HFF-Myc (cell line): Measurements from ENCODE around the gene KIF24.

Source experiments
- DNase-seq: peaks from one replicate; pipeline ENCODE4 v3.0.0-alpha.2; 2011; ENCODE audit warnings: low read depth; ENCODE audit errors: extremely low read depth
- H3K4me3 ChIP-seq: replicated peaks from 2 replicates; pipeline ENCODE4 v1.5.1; 2011; ENCODE audit warnings: low read depth, mild to moderate bottlenecking, control low read depth, low read length
- TF ChIP-seq, protein P1 (sequence below): IDR thresholded peaks from 2 replicates; pipeline ENCODE4 v1.5.1; 2012; ENCODE audit warnings: mild to moderate bottlenecking, low read depth, low read length, control low read depth; ENCODE audit errors: missing control alignments

KIF24 gene

GRCh38 chr9:34328987-34329832, at the start of gene KIF24, which contains the start of gene NUDT2:
TSS of gene KIF24 (minus strand) at chr9:34329268. CDS start at chr9:34311346, 17,922 bp downstream.
TSS of gene NUDT2 (plus strand) at chr9:34329569. CDS start at chr9:34339040, 9,471 bp downstream.
- H3K4me3 ChIP-seq, result peak within 1 kb of the TSS; percentile 93
- peak; percentile 100 for DNase-seq
- TF ChIP-seq, protein P1, sequence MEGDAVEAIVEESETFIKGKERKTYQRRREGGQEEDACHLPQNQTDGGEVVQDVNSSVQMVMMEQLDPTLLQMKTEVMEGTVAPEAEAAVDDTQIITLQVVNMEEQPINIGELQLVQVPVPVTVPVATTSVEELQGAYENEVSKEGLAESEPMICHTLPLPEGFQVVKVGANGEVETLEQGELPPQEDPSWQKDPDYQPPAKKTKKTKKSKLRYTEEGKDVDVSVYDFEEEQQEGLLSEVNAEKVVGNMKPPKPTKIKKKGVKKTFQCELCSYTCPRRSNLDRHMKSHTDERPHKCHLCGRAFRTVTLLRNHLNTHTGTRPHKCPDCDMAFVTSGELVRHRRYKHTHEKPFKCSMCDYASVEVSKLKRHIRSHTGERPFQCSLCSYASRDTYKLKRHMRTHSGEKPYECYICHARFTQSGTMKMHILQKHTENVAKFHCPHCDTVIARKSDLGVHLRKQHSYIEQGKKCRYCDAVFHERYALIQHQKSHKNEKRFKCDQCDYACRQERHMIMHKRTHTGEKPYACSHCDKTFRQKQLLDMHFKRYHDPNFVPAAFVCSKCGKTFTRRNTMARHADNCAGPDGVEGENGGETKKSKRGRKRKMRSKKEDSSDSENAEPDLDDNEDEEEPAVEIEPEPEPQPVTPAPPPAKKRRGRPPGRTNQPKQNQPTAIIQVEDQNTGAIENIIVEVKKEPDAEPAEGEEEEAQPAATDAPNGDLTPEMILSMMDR, result no peak

DNA sequence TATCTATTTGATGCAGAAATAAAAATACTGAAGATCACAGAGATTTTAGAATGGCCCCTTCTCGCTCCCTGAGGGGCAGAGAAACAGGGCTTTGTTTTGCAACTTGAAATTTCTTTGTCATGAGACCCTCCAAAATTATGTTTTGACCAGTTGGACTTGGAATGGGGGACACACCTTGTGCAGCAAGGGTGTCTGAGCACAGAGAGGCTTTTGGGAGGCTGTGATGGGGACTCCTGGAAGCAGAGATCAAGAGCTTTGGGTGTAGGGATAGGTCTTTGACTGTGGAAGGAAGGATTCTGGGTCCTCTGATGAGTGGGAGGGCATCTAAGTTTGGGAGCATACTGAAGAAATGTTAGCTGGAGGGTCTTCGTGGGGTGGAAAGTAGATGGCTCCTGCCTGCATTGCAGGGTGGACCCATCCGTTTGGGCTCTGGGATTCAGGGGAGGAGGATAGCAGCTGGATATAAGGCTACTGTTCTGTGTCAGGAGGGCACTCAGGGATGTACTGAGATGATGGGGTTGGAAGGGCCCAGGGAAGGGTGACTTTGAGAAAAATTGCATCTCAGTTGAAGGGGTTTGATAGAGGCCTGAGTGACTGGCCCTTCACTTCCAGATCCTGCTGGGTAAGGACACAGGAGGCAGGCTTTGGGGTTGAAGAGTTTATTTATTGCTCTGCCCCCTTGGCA, 49.5 kb upstream of the KIF24 start:
- DNase-seq, result no peak
- TF ChIP-seq, protein P1, result no peak
- no peak overlapping the region for H3K4me3 ChIP-seq

DNA sequence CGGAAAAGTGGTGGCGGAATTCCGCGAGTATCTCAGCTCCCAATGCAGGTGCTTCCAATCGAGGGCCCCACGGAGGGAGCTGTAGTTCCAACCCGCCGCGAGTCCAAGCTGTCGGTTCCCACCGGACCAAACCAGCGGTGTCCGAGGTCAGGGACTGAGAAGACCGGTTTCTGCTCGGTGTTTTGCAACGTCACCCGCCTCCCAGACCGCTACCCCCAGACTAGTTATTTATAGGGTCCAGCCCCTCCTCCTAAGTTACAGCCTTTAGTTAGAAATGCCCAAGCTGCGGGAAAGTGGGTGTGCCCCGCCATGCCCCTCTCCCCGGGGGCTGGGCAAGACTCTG, 48.3 kb upstream of the KIF24 start:
- DNase-seq, result no peak
- peak overlapping the region; percentile 52 for H3K4me3 ChIP-seq
- TF ChIP-seq, protein P1, result no peak

DNA sequence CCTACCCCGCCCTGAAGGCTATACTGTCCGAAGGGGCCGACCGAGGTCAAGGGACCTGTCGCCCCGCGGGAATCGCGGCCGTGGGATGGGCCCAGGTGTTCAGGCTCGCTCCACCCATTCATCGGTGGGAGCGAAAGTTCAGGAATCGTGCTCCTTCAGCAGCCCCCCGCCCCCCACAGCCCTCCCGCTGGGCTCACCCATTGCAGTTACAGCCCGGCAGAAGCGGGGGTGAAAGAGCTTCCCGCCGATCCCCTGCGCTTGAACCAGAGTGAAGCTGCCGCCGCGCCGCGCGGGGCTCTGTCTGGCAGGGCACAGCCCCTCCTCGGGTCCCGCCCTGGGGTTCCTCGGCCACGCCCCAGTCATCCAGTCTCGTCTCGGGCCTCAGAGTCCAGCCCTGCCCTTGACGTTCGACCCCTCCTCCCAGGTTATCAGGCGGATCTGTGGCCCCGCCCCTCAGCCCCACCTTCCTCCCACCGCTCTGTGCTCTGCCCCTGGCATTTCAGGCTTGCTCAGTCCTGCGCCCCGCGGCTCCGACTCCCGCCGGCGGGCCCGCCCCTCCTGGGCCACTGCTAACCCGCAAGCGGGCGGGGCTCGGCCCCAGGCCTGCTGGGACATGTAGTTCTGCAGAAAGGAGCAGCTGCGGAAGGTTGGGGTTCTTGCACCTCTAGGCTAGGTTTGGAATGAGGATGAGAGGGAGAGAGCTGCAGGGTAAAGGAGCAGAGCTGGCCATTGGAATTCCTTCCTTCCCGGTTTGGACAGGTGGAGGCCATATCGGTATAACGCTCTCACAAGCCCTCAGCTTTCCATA, 47.7 kb upstream of the KIF24 start, which contains the start of gene MYORG:
Gene MYORG, minus strand, starts transcription at position 303 of the 808 bp plus-strand sequence. CDS start 3,955 bp downstream, outside the sequence.
- TF ChIP-seq, protein P1, result no peak
- H3K4me3 ChIP-seq, result peak within 1 kb of the TSS; percentile 52
- DNase-seq, result peak; percentile 67

DNA sequence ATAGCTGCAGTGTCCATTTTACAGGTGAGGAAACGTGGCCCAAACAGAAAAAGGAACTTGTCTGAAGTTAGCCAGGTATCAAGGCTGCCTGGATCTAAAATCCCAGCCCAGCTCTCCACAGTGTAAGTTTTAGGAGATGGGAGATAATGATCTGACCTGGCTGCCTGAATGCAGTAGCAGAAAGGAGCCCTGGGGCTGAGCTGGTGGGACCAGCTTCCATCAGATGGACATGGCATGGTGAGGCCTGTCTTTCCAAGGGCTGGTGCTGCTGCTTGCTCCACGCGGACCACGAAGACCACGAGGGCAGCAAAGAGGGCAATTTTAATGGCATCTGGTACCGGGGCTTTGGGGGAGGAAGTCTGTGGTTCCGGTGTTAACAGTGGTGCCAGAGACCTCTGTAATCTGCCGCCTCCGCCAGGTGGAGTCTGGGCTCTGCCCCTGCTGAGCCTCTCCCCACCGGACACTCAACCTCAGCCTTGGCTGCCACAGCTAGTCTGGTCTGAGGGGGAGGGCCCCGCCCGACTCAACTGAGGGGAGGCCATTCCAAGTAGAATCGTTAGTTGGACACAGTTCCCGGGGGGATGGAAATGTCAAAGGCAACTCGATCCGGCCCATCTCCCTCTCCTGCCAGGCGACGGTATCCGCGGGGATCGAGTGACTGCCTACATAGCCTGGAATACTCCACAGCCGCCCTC, 47.0 kb upstream of the KIF24 start:
- TF ChIP-seq, protein P1, result no peak
- peak overlapping the region; percentile 52 for H3K4me3 ChIP-seq
- DNase-seq, result no peak
